Neural progenitor cell (in vitro differentiated cells): ENCODE measurements around the gene TATDN2.

Source experiments
- EZH2 ChIP-seq: fragments of 200-600 bp; sonication (generic); IDR thresholded peaks from 2 replicates; pipeline ENCODE4 v1.6.1; 2017; ENCODE audit warnings: antibody characterized with exemption, mild to moderate bottlenecking, moderate library complexity
- EZH2phosphoT487 ChIP-seq: fragments of 200-600 bp; sonication (generic); IDR thresholded peaks from 2 replicates; pipeline ENCODE4 v1.6.1; 2017; ENCODE audit warnings: antibody characterized with exemption
- TF ChIP-seq, protein P1 (sequence below): fragments of 200-600 bp; sonication (generic); IDR thresholded peaks from 2 replicates; pipeline ENCODE4 v1.5.1; 2017; ENCODE audit warnings: antibody characterized with exemption, mild to moderate bottlenecking

DNA sequence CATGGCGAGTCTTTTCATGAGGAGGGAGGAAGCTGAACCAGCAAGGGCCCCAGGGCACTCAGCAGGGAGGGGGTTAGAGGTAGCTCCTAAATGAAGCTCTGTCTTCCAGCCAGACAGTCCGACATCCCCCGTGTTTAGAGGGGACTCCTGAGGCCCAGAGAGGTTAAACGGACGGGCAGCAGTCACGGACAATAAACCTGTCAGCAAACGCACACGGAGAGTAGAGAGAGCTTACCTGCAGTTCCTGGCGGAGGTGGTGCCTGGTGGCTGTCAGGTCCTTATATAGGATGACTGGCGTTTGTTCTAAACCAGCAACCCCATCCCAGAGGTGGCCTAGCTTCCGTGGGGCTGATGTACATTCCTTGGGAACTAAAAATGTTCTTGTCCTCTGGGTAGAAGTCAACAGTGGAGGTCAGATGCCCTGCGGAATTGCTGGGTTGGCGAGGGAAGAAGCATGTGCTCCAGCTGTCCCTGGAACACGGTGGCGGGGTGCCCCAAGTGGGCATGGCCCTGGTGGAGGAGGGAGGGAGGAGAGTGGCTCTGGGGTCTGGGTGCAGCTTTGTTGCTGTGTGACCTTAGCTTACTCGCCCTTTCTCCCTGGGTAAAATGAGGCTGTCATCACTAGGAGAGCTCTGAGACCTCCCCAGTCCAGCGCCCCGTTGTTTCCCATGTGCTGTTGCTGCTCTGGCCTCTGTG lies 42.4 kb downstream of the TATDN2 start:
- TF ChIP-seq, protein P1, sequence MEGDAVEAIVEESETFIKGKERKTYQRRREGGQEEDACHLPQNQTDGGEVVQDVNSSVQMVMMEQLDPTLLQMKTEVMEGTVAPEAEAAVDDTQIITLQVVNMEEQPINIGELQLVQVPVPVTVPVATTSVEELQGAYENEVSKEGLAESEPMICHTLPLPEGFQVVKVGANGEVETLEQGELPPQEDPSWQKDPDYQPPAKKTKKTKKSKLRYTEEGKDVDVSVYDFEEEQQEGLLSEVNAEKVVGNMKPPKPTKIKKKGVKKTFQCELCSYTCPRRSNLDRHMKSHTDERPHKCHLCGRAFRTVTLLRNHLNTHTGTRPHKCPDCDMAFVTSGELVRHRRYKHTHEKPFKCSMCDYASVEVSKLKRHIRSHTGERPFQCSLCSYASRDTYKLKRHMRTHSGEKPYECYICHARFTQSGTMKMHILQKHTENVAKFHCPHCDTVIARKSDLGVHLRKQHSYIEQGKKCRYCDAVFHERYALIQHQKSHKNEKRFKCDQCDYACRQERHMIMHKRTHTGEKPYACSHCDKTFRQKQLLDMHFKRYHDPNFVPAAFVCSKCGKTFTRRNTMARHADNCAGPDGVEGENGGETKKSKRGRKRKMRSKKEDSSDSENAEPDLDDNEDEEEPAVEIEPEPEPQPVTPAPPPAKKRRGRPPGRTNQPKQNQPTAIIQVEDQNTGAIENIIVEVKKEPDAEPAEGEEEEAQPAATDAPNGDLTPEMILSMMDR, result no peak
- TF ChIP-seq EZH2, result no peak
- no peak for TF ChIP-seq EZH2phosphoT487
